Suprapubic skin (tissue), 4 donors: ENCODE data around the gene PHETA1. TPM values are rescaled to one million over a fixed set of nuclear protein-coding genes. Genes with fewer than 3 reads are reported as not detected.

ENCODE experiments used
- DNase-seq, 2 donors: peaks; one replicate each; pipeline ENCODE4 v3.0.0-alpha.2; 2019; ENCODE audit warnings: low spot score in 2 of 2
- H3K27ac ChIP-seq: fragments of 200-600 bp; sonication (generic); one replicate; pipeline ENCODE4 v1.5.1; 2019
- H3K27me3 ChIP-seq: fragments of 200-600 bp; sonication (generic); one replicate; pipeline ENCODE4 v1.5.1; 2019
- H3K36me3 ChIP-seq: fragments of 200-600 bp; sonication (generic); one replicate; pipeline ENCODE4 v1.5.1; 2019
- H3K4me1 ChIP-seq: fragments of 200-600 bp; sonication (generic); one replicate; pipeline ENCODE4 v1.5.1; 2019
- H3K4me3 ChIP-seq: fragments of 200-600 bp; sonication (generic); one replicate; pipeline ENCODE4 v1.5.1; 2019; ENCODE audit warnings: mild to moderate bottlenecking
- H3K9me3 ChIP-seq: fragments of 200-600 bp; sonication (generic); one replicate; pipeline ENCODE4 v1.5.1; 2019
- EP300 ChIP-seq: sonication (generic); formaldehyde crosslinking; IDR thresholded peaks from one replicate; pipeline ENCODE4 v1.6.1; 2017; ENCODE audit warnings: antibody characterized with exemption
- POLR2A ChIP-seq, 2 donors: fragments of 450-650 bp; IDR thresholded peaks; one replicate each; pipeline ENCODE4 v1.6.1; 2017; ENCODE audit warnings: antibody characterized with exemption in 2 of 2, mild to moderate bottlenecking in 2 of 2, moderate library complexity in 2 of 2
- POLR2AphosphoS5 ChIP-seq, 3 donors: sonication (generic); formaldehyde crosslinking; IDR thresholded peaks; one replicate each; pipeline ENCODE4 v1.6.1; 2017; ENCODE audit warnings: antibody characterized with exemption in 3 of 3
- WGBS: methylation state at CpG from one replicate; pipeline ENCODE4 v1.1.5; 2018; 5-methylcytosine and 5-hydroxymethylcytosine counted together
- total RNA-seq, 4 donors: library from RNA; depleted of rRNA; stranded (reverse); fragments of >200 nt; gene quantifications; one replicate each; pipeline ENCODE4 v1.1.0, GENCODE V29; 2016
- TF ChIP-seq, protein P1 (sequence below), 2 donors: fragments of 200-600 bp in 1 of 2; fragments of 450-650 bp in 1 of 2; sonication (generic) in 1 of 2; IDR thresholded peaks; one replicate each; pipeline ENCODE4 v1.5.1; 2016 to 2019; ENCODE audit warnings: antibody characterized with exemption in 2 of 2, mild to moderate bottlenecking in 1 of 2, moderate library complexity in 1 of 2

PHETA1 gene
- total RNA-seq, 4 donors from 2014 or later, result 15.9 to 25.7 (median 23.2) TPM

DNA sequence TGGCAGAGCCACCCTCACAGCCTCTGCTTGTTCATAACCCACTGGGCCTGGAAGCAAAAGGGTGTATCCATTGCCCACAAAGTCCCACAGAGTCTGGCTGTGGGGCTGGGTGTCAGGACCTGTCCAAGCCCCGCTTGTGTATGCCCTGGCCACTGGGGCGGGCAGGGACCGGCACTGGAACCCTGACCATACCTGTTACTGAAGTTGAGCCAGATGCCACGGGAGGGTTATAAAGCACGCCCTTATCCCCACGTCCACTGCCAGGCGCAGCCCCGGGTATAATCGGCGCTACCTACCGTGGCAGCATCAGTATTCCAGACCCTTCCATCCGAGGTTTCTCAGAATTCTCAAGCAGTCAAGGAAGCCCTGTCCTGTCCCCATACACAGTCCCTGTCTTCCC is 40.8 kb downstream of the PHETA1 start:
- Histone ChIP-seq H3K4me1 (no peaks in the 10 kb centered on the region), H3K36me3 (no peaks in the 10 kb centered on the region), H3K27ac (no peak overlapping the region), H3K4me3 (no peak overlapping the region), H3K27me3 (peaks cover 12% of the 10 kb centered on the region), H3K9me3 (no peaks in the 10 kb centered on the region)
- TF ChIP-seq, protein P1, sequence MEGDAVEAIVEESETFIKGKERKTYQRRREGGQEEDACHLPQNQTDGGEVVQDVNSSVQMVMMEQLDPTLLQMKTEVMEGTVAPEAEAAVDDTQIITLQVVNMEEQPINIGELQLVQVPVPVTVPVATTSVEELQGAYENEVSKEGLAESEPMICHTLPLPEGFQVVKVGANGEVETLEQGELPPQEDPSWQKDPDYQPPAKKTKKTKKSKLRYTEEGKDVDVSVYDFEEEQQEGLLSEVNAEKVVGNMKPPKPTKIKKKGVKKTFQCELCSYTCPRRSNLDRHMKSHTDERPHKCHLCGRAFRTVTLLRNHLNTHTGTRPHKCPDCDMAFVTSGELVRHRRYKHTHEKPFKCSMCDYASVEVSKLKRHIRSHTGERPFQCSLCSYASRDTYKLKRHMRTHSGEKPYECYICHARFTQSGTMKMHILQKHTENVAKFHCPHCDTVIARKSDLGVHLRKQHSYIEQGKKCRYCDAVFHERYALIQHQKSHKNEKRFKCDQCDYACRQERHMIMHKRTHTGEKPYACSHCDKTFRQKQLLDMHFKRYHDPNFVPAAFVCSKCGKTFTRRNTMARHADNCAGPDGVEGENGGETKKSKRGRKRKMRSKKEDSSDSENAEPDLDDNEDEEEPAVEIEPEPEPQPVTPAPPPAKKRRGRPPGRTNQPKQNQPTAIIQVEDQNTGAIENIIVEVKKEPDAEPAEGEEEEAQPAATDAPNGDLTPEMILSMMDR (IDR thresholded peaks at IDR 0.05), result no peak
- TF ChIP-seq POLR2AphosphoS5 (IDR thresholded peaks at IDR 0.05) (no peak), POLR2A (IDR thresholded peaks at IDR 0.05) (no peak), EP300 (no peak)
- no peak for DNase-seq
- WGBS, result 79% methylated on average over 10 of the region's 12 CpGs

- Histone ChIP-seq H3K4me1 (no peaks in the 10 kb centered on the region), H3K4me3 (no peak overlapping the region), H3K36me3 (no peaks in the 10 kb centered on the region), H3K27ac (no peak overlapping the region), H3K9me3 (no peaks in the 10 kb centered on the region), H3K27me3 (peaks cover 7% of the 10 kb centered on the region)
- TF ChIP-seq POLR2AphosphoS5 (IDR thresholded peaks at IDR 0.05) (no peak), EP300 (no peak), POLR2A (IDR thresholded peaks at IDR 0.05) (no peak)
- TF ChIP-seq, protein P1 (IDR thresholded peaks at IDR 0.05), result no peak
- 93% methylated on average over 6 of the region's 6 CpGs for WGBS
- DNase-seq, result no peak
These were observed 41.4 kb downstream of the PHETA1 start for GRCh38 chr12:111327474-111327873.

DNA sequence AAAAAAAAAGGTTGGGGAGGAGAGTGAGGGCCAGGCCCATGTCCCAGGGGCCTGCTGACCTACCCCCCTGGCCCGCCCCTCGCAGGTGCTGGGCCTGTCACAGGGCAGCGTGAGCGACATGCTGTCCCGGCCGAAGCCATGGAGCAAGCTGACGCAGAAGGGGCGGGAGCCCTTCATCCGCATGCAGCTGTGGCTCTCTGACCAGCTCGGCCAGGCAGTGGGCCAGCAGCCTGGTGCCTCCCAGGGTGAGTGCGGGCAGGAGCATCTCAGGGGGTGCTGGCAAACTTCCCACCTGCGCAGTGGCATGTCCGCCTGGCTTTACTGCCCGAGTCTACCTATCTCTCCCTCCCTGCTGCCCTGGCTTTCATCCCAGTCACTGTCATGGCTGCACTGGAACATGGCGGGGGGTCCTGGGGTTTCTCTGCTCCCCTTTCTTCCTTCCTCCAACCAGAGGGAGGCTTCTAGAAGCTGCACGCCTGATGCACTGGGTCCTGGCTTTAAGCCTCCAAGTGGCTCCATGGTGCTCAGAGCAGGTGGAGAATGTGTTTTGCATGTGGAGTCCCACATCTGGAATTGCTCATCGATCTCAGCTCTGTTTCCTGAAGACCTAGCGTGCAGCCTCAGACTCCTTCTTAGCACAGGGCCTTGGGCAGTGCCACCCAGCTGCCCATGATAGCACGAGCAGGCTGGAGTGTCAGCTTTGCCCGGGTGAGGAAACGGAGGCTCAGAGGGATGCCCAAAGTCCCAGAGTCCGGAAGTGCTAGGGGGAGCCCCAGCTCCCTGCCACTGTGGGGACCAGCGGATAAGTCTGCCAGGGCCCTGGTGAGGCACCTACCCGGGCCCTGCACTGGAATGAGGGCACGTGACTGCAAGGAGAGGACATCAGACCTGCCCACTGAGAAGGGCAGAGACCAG is 46.3 kb downstream of the PHETA1 start:
- peaks cover 15% of the 10 kb centered on the region for H3K27me3 ChIP-seq
- H3K9me3 ChIP-seq, result no peaks in the 10 kb centered on the region
- no peaks in the 10 kb centered on the region for H3K4me1 ChIP-seq
- no peak for DNase-seq
- no peaks in the 10 kb centered on the region for H3K36me3 ChIP-seq
- no peak for TF ChIP-seq EP300
- TF ChIP-seq POLR2AphosphoS5 (IDR thresholded peaks at IDR 0.05), result no peak
- no peak for TF ChIP-seq POLR2A (IDR thresholded peaks at IDR 0.05)
- TF ChIP-seq, protein P1 (IDR thresholded peaks at IDR 0.05), result no peak
- H3K4me3 ChIP-seq, result no peak overlapping the region
- 56% methylated on average over 20 of the region's 25 CpGs for WGBS
- no peak overlapping the region for H3K27ac ChIP-seq

- WGBS, result 93% methylated on average over 5 of the region's 5 CpGs
- TF ChIP-seq POLR2AphosphoS5 (IDR thresholded peaks at IDR 0.05) (no peak), POLR2A (IDR thresholded peaks at IDR 0.05) (no peak), EP300 (no peak)
- TF ChIP-seq, protein P1 (IDR thresholded peaks at IDR 0.05), result no peak
- Histone ChIP-seq H3K4me3 (no peak overlapping the region), H3K36me3 (no peaks in the 10 kb centered on the region), H3K4me1 (no peaks in the 10 kb centered on the region), H3K27ac (no peak overlapping the region), H3K27me3 (peaks cover 15% of the 10 kb centered on the region), H3K9me3 (no peaks in the 10 kb centered on the region)
- DNase-seq, result no peak
These were observed 47.6 kb downstream of the PHETA1 start for GRCh38 chr12:111321317-111321716.

GRCh38 chr12:111320258-111321050 is 48.4 kb downstream of the PHETA1 start:
- WGBS, result 96% methylated on average over 44 of the region's 67 CpGs
- H3K27ac ChIP-seq, result no peak overlapping the region
- no peaks in the 10 kb centered on the region for H3K9me3 ChIP-seq

More at GRCh38 chr12:111320258-111321050, 48.4 kb downstream of the PHETA1 start:
- Histone ChIP-seq H3K27me3 (peaks cover 15% of the 10 kb centered on the region), H3K4me1 (no peaks in the 10 kb centered on the region), H3K4me3 (no peak overlapping the region), H3K36me3 (no peaks in the 10 kb centered on the region)
- DNase-seq, result no peak
- TF ChIP-seq EP300 (no peak), POLR2AphosphoS5 (IDR thresholded peaks at IDR 0.05) (no peak), POLR2A (IDR thresholded peaks at IDR 0.05) (no peak)
- TF ChIP-seq, protein P1 (IDR thresholded peaks at IDR 0.05), result no peak
